GM12891 (cell line): Measurements from ENCODE around the gene SNX18.

Source experiments
- POLR2A ChIP-seq: IDR thresholded peaks from 2 replicates; pipeline ENCODE4 v1.6.1; 2011; ENCODE audit warnings: low read depth, low read length, control low read depth
- TAF1 ChIP-seq: IDR thresholded peaks from 2 replicates; pipeline ENCODE4 v1.6.1; 2011; ENCODE audit warnings: low read depth, low read length, control low read depth

DNA sequence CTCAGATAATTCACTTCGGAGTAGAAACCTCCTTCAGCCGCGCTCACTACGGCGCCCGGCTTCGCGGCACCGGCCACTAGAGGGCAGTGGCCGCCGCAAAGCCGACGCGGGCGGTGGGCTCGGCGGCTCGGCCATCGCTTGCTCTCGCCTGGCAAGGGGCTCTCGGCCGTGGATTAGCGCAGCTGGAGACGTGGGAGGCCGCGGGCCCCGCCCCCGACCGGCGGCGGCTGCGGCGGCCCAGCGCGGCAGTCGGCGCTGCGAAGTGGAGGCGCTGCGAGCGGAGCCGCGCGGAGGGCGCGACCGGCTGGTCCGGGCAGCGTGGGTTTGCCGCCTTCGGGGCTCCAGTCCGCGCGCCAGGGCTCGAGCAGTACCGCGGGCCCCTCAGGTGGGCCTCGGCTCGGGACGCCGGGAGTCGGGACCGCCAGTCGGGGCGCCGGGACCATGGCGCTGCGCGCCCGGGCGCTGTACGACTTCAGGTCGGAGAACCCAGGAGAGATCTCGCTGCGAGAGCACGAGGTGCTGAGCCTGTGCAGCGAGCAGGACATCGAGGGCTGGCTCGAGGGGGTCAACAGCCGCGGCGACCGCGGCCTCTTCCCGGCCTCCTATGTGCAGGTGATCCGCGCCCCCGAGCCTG, at the start of gene SNX18:
- TF ChIP-seq POLR2A = no peak
- TF ChIP-seq TAF1 = peak; percentile 56; the same call in 1 of the 2 replicates
